Occipital lobe (tissue), 2 donors: ENCODE data around the gene CMIP. TPM values are rescaled to one million over a fixed set of nuclear protein-coding genes. Genes with fewer than 3 reads are reported as not detected.
"Not testable (repeated sequence)": the region's sequence is repeated elsewhere in the genome, so short reads cannot be mapped to it uniquely, and the experiment has no call there.

ENCODE experiments used
- DNase-seq: peaks from one replicate; lab custom pipeline; 2025; lab: John Stamatoyannopoulos, UW
- total RNA-seq: library from RNA; depleted of rRNA; stranded (reverse); fragments of >200 nt; gene quantifications from one replicate; pipeline ENCODE4 v1.2.3, GENCODE V29; 2014

The CMIP gene
- total RNA-seq, 1 donor from 2014 or later: 22.9 TPM

DNA sequence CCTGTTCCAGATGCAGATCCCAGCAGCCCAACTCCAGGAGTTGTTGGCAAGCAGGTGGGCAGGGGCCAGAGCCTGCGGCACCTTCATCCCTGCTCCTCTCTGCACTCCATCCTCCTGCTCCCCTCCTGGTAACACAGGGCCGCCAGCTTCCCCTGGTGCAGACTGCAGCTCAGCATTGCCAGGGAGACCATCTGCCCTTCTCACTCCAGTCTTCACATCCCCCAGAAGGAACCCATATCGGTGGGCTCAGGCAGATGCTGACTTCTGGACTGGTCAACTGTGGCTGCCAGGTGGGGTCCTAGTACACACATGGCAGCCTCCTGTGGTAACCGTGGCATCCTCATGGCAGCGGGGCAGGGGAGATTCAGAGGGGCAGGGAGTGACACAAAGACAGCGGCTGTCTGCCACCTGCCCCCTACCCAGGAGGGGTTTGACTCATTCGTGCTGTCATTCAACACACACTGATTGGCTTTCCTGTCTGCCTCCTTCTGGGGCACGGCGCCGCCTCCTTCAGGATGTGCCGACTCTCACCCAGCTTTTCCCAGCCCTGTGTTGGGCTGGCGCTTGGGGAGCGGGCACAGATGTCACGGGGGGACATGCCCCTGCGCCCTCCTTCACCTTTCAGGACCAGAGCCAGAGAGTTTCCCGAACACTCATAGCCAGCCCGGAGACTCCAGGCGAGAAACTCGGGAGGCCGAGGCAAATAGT, 120.9 kb downstream of the CMIP start:
- no peak for DNase-seq

DNA sequence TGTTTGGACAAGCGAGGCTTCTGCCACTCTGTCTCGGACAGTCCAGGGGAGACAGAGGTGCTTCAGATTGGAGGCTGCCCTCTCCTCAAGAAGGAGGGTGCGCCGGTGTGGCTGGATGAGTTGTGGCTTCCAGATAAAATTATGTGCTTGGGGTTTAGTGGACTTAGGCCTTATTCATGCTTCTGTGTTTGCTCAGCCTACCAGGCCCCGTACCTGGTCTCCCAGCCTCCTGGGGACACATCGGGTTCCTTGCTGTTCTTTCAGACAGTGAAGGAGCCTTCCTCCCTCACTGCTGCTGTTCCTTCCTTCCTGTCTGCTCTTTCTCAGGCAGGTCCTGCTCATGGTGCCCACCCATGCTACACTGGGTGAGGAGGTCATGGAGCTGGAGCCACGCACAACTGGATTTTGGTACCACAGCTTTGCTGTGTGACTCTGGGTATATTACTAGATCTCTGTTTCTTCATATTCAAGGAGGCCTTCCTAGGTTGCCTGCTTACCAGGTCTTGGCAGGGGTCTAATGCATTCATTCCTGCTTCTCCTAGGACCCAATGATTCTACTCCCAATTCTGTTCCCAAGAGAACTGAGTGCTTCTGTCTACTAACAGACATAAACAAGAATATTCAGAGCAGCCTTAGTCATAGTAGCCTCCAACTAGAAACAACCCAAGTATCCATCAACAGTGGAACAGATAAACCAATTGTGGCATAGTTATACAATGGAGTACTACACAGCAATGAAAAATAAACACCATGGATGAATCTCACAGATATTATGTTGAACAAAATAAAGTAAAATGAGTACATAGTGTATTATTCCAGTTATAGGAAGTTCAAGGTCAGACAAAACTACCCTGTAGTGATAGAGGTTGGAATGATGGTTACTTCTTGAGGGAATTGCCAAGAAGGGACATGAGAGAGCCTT, 121.7 kb downstream of the CMIP start:
- DNase-seq: no peak

DNA sequence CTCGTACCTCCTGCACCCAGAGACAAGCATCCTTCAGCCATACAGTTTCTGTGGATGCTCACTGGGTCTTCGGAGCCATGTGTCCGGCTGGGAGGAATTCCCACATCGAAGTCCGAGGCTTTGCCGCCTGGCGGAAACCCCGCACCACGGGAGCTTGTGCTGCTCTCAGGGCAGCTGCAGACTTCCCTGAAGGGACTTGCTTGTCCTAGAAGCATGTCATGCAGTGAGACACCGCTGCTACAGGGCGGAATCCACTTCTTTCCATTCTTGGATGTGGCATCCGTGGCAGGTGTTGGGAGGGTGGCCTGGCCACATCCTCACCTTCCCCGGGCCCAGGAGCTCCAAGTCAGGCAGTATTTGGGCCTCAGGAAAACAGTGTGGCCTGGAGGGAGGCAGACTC, 122.5 kb downstream of the CMIP start:
- DNase-seq: no peak

DNA sequence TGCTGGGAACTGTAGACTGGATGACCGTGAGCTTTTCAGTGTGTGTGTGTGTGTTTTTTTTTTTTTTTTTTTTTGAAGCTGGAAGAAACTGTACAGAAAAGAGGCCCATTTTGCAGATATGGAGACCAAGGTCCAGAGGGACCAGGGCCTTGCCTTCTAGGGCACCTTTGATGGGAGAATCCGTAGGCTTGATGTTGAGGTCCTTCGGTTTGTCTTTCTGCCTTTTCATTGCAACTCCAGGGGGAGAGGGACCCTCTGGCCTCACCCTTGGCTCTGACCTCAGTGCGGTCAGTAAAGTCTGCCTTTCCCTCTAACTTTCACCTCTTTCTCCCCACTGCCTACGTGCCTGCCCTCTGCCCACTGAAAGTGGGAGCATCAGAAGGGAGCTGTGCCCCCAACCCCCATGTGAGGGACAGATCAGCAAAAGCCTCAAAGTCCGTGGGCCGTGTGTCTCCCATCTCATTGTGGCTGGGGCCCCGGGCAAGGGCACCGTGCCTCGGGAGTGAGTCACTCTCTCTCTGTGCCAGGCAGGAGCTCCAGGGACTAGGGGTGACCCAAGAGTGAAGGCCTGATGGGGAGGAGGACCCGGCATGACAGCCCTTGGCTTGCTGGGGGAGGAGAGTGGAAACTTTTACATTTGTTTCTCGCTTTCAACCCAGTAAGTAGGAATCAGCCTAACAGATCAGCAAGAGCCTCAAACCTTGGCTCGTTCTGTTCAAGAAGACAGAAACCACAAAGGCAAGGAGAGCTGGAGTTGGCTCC, 123.6 kb downstream of the CMIP start:
- DNase-seq: peak; percentile 21

DNA sequence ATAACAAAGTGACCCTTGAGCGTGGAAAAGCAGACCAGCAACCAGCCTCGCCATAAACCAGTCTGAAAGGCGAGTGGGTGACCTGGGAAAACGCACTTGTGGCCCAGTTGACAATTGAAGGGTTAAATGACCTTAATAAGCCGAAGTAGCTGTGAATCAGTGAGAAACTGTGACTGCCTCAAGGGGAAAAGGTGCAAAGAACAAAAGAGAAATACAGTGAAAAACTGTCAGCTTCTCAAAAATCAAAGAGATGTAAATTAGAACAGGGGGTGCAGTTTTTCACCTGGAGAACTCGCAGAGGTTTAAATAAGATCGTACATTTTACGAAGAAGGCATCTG, 124.1 kb downstream of the CMIP start:
- no peak for DNase-seq

DNA sequence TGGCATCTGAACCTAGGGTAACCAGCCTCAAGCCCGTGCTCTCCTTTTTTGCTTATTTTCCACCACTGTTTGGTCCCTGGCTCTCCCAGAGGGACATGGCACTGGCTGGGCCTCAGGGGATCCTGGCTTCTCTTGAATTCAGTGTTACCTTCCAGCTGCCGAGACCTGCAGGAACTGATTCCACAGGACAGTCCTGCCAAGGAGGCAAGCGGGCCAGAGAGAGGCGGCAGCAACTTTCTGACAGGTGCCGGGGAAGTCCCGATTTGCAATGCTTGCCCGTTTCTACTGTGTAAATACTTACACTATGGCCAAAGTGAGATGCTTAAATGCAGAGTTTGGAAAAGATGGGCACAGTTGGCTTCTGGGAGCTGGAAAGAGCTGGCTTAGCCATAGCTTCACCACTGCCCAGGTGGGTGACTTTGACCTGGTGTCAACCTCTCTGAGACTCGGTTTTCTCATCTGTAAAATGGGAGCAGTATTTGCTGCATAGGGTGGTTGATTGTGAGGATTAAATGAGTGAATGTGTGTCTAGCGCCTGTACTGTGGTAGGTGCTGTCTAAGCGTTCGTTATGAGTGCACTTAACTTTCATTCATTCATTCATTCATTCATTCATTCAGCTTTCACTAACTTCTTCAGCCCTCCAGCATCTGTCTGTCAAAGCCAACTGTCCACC, 124.9 kb downstream of the CMIP start:
- no peak for DNase-seq

DNA sequence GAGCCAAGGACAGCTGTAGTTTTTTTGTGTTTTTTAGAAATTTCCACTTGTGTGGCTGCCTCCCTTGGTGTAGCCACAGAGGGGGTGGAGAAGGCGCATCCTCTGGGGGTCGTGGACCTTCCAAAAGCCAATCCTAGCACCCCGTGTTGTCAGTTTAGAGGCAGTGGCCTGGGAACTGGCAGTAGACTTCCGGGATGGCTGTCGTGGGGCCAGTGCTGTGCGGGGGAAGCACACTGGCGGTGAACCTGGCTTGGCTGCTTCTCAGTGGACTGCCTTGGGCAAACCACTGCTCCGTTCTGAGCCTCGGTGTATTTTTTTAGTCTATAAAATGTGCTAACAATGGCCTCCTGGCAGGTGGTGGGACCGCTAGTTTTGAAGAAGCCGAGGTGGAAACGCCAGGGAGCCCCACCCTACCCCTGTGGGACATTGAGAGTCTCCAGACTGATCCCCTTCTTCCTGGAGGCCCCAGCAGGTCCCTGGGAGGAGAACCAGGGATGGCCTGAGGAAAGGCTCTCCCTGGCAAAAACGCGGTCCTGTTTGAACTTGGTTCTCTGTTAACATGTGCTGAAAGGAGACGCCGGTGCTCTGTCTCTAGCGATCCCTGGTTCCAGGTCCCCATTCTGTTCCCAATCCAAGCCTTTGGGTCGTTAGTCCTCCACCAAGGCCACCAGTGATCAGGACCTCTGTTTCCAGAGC, 125.7 kb downstream of the CMIP start:
- DNase-seq: no peak

DNA sequence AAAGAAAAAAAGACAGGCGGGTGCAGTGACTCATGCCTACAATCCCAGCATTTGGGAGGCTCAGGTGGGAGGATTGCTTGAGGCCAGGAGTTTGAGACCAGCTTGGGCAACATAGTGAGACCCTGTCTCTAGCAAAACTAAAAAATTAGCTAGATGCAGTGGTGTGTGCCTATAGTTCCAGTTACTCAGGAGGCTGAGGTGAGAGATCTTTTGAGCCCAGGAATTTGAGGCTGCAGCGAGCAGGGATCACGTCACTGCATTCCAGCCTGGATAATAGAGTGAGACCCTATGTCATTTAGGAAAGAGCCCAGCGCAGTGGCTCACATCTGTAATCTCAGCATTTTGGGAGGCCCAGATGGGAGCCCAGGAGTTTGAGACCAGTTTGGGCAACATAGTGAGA, 126.6 kb downstream of the CMIP start:
- no peak for DNase-seq

DNA sequence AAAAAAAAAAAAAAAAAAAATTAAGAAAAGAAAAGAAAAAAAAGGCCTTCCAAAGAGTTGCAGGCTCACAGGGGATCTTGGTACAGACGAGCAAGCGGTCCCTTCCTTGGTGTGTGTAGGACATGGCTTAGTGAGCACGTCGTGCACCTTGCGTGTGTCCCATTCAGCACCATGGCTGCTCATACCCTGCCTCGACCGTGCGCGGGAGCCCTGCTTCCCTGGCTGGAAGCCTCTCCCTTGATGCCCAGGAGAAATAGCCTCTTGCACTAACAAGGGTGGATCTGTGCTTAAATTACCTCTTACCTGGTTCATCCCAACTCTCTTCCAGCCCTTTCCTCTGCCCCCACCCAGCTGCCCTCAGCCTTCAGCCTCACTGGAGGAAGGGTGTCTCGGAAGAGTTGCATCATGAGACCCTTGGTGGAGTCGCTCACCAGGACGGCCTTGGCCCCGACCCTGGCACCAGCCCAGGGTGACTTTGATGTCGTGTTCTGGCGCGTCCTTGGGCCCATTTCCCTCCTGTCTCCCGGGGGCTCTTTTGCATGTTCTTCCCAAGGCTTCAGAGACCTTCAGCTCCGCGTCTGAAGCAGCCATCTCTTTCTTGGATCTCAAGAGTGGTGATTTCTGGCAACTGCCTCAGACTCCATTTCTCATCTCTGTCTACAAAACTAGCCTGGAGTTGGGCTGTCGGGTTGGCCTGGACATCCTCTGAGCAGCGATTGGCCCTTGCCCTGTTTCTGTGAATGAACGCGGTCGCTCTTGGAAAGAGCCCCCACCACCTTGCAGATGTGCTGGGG, 127.2 kb downstream of the CMIP start:
- no peak for DNase-seq

DNA sequence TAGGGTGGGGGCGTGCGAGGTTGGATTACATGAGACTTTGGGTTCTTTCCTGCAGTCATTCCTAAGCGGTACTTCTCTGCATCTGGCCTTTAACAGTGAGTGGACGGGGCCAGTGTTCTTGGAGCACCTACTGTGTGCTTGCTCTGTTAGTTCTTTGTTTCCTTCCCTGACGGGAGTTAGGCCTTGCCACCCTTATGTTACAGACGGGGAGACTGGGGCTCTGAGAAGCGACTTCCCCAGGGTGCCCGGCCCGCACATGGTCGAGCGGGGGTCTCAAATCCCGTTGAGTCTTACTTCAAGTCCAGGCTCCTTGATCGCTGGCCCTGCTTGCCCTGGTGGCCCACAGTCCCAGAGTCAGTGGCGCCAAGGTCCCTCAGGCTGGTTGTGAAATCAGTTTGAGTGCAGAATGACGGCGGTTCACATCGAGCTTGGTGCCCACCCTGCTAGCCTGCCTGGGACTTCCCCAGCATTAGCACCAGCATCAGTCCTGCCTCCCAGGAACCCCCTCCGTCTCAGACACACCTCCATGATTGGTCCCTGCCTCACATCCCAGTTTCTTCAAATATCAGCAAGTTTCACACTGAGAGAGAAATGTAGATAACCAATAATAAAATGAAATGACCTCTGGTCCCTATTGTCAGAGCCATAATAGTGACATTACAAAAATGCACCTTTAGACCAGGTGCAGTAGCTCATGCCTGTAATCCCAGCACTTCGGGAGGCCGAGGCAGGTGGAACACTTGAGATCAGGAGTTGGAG, 128.0 kb downstream of the CMIP start:
- no peak for DNase-seq

DNA sequence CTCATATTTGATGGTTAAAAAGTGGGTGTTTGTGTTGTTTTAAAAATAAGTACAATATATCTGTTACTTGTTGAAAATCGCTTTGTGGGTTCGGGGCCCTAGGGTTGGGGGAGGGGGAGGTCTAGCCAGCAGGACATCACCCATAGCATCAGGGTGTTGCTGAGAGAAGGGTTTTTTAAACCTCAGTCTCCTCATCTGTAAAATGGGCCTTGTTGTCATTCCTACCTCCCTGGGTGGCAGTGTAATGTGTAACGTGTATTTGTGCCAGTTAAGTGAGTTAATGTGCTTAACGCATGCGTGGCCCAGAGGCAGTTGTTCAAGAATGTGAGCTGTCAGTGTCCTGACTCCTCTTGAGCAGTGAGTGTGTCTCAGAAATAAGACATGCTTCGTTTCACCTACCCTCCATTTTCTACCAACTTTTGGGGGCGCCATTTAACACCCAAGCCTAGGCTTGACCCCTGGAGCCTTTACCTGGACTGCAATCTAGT, 129.0 kb downstream of the CMIP start:
- DNase-seq: no peak

DNA sequence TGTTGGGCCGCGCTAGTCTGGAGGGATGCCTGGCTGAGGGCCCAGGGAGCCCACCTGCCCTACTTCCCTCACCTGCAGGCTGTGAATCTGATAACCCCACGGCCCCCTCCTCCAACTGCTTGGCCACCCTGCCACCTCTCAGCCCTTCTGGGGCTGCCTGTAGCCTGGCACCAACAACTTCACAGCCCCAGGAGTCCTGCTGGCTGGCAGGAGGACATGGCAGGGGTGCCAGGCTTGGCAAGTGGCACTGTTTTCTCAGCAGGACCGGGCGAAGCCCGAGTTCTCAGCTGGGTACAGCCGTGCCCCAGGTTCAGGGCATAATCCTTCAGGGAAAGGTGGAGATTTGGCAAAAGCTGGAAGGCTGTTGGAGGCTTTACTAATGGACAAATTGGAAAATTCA, 129.6 kb downstream of the CMIP start:
- DNase-seq: no peak

DNA sequence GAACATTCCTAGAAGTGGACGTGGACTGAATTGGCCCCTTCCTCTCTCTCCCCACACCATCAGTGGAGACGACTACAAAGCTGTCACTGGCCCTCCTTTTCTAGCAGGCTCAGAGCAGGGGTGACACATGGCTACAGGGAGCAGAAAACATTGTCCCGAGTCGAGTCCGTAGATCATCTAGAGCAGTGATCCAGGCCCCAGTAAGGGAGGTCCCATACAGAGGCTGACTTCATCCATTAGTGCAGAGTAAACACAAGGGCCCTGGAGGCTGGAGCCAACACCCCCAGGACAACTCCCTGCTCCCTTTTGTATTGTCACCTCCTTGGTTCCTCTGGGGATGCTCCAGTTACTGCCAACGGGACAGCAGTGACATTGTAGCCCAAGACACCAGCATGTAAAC, 130.7 kb downstream of the CMIP start:
- DNase-seq: no peak

DNA sequence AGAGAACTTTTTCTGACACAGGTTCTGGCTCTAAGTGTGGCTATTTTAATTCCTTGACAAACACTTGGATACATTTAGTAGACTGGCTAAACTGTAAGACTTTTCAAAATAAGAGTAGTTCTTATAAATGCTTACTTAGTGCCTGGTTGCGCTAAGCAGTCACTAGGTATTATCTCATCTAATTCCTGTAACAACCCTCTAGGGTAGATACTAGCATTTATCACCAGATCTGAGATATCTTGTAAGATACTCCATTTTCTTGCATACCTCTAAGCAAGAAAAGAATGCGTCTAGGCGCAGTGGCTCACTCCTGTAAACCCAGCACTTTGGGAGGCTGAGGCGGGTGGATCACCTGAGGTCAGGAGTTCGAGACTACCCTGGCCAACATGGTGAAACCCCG, 131.2 kb downstream of the CMIP start:
- DNase-seq: no peak

DNA sequence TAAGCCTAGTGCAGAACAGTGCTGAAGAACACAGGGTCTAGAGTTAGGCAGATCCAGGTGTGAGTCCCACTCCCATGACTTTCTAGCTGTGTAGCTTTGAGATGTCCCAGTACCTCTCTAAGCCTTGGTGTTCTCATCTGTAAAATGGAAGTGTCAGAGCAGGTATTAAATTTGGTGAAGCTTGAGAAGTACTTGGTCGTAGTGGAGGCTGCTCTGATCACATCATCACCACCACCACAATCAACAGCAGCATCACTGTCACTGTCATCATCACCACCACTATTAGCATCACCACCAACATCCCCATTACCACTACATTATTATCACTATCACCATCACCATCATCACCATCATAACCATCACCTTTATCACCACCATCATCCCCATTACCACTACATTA, 132.1 kb downstream of the CMIP start:
- no peak for DNase-seq

DNA sequence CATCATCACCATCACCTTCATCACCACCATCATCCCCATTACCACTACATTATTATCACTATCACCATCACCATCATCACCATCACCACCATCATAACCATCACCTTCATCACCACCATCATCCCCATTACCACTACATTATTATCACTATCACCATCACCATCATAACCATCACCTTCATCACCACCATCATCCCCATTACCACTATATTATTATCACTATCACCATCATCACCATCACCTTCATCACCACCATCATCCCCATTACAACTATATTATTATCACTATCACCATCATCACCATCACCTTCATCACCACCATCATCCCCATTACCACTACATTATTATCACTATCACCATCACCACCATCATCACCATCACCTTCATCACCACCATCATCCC, 132.7 kb downstream of the CMIP start:
- not testable (repeated sequence) for DNase-seq

DNA sequence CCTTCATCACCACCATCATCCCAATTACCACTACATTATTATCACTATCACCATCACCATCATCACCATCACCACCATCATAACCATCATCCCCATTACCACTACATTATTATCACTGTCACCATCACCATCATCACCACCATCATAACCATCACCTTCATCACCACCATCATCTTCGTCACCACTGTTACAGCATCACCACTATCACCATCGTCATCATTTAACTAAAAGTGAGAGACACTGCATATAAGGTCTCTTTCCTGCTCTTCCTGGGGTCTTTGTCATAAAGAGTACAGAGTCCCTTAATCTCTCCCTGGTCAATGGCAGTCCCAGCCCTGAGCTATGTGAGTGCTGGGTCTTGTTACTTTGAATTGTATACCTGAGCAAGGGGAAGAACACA, 133.5 kb downstream of the CMIP start:
- DNase-seq: no peak

DNA sequence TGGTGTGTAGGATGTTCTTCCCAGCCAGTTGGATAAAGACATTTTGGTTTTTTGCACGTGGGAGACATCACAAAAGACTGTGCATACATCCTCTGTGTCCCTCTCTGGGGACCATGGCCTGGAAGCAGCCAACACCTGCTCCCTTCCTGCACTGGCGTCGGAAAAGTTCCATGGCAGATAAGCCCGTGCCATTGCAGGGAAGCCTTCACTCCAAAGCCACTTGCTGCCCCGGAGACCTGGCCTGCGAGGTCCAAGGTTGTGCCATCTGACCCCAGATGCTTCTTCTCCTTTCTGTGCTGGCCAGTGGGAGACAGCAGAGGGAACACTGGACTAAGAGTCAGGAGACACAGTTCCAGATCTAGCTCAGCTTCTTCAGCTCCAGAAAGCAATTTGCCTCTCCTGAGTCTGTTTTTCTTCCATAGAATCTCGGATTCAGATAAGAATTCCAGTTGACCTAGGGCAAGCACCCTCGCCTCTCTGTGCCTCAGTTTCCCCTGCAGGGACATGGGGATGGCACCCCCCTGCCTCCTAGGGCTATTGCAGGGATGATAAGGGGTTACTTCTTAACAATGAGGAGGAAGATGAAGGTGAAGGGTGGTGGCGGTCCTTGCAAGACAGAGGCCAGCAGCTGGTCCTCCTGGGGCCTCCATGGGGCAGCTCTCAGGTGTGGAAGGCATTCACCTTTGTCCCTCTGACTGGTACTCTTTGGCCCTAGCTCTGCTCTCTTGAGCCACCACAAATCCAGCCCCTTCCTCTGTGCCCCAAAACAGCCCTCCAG, 134.2 kb downstream of the CMIP start:
- no peak for DNase-seq

DNA sequence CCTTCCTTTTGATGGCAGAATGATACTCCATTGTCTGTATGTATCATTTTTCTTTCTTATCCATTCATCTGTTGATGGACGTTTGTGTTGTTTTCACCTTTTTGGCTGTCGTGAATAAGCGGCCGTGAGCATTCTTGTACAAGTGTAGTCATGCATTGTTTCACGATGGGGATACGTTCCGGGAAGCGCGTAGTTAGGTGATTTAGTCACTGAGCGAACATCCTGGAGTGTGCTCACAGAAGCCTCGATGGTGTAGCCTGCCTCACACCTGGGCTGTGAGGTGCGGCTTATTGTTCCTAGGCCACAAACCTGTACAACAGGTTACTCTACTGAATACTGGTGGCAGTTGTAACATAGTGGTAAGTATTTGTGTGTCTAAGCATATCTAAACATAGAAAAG, 136.5 kb downstream of the CMIP start:
- no peak for DNase-seq
